Activated B cell treated with CpG ODN at 0.5 μM for 24 hours (primary cell): Measurements from ENCODE around the gene RMRP. TPM values are rescaled to one million over a fixed set of nuclear protein-coding genes. Genes with fewer than 3 reads are reported as not detected.
A peak's percentile ranks its signal among the peaks of the same experiment; 100 is the strongest.

ENCODE experiments used
- ATAC-seq: fragments of 200-7000 bp; cut with Tn5 transposase; one replicate; pipeline ENCODE4 v1.10.0; 2021; ENCODE audit warnings: low read depth, mild to moderate bottlenecking, moderate library complexity
- CTCF ChIA-PET: fragments of 350-600 bp; sonication (Branson Sonifier 250); formaldehyde crosslinking; loops from one replicate; lab custom pipeline; 2021; ENCODE audit warnings: antibody characterized with exemption; lab: Charles Lee
- POLR2A ChIA-PET: fragments of 350-600 bp; sonication (Branson Sonifier 250); formaldehyde crosslinking; loops from one replicate; lab custom pipeline; 2021; ENCODE audit warnings: antibody characterized with exemption; lab: Charles Lee
- DNase-seq: peaks from one replicate; pipeline ENCODE4 v3.0.0; 2022
- H3K27ac Mint-ChIP-seq: one replicate; pipeline ENCODE4 v1.8.0; 2020; ENCODE audit warnings: mixed read lengths
- H3K27me3 Mint-ChIP-seq: one replicate; pipeline ENCODE4 v1.8.0; 2021; ENCODE audit warnings: mixed read lengths
- H3K36me3 Mint-ChIP-seq: one replicate; pipeline ENCODE4 v1.8.0; 2021; ENCODE audit warnings: low read depth, mixed read lengths
- H3K4me1 Mint-ChIP-seq: one replicate; pipeline ENCODE4 v1.8.0; 2021; ENCODE audit warnings: mixed read lengths
- H3K4me3 Mint-ChIP-seq: one replicate; pipeline ENCODE4 v1.8.0; 2020; ENCODE audit warnings: mild to moderate bottlenecking, mixed read lengths
- H3K9me3 Mint-ChIP-seq: one replicate; pipeline ENCODE4 v1.8.0; 2020; ENCODE audit warnings: mixed read lengths
- CTCF ChIP-seq: fragments of 200-600 bp; IDR thresholded peaks from one replicate; pipeline ENCODE4 v1.8.0; 2022; ENCODE audit warnings: antibody characterized with exemption, mild to moderate bottlenecking
- intact Hi-C: fragments of 100-400 bp; cut with micrococcal nuclease; formaldehyde crosslinking; loops from one replicate; pipeline ENCODE4 v1.15.1; 2024
- total RNA-seq: library from RNA; stranded (reverse); gene quantifications from 2 replicates; pipeline ENCODE4 v1.2.3, GENCODE V29; 2022

RMRP gene
- total RNA-seq, 1 donor from 2014 or later = 9,516 TPM

GRCh38 chr9:35611230-35611797 lies 46.5 kb downstream of the RMRP start:
- no peak for DNase-seq
- ChIA-PET CTCF (interaction anchor here (0.8 to 13.1 kb wide), 14 partner anchors 9 to 532 kb away, joined by 3 to 162 read pairs (median 5); partner anchors contain the start of genes ARHGEF39, CCDC107, CREB3 and FANCG), POLR2A (interaction anchor here (0.7 to 15.6 kb wide), 6 partner anchors 7 to 121 kb away, joined by 3 to 549 read pairs (median 4); partner anchors contain the start of genes CCDC107, CD72, CREB3 and RMRP)
- H3K27ac Mint-ChIP-seq = peak overlapping the region; percentile 54
- no peaks in the 10 kb centered on the region for H3K9me3 Mint-ChIP-seq
- peak; percentile 94 for ATAC-seq
- H3K36me3 Mint-ChIP-seq = peaks cover 86% of the 10 kb centered on the region
- no peak overlapping the region for H3K4me3 Mint-ChIP-seq
- intact Hi-C loops = no loop called here
- H3K27me3 Mint-ChIP-seq = no peaks in the 10 kb centered on the region
- TF ChIP-seq CTCF = no peak
- peaks cover 66% of the 10 kb centered on the region for H3K4me1 Mint-ChIP-seq

GRCh38 chr9:35609820-35610163 lies 48.0 kb downstream of the RMRP start:
- Mint-ChIP-seq H3K4me3 (no peak overlapping the region), H3K9me3 (no peaks in the 10 kb centered on the region), H3K27ac (no peak overlapping the region), H3K36me3 (peaks cover 72% of the 10 kb centered on the region), H3K4me1 (peaks cover 56% of the 10 kb centered on the region), H3K27me3 (no peaks in the 10 kb centered on the region)
- POLR2A ChIA-PET = interaction anchor here (2.1 to 15.6 kb wide), 3 partner anchors 8 to 87 kb away, joined by 9 to 549 read pairs (median 32); partner anchors contain the start of genes CCDC107, CD72, RMRP and SIT1
- ATAC-seq = no peak
- DNase-seq = no peak
- CTCF ChIA-PET = interaction anchor here (4.1 to 13.1 kb wide), 2 partner anchors 38 to 86 kb away, joined by 35 to 162 read pairs; partner anchors contain the start of gene SIT1
- no peak for TF ChIP-seq CTCF
- intact Hi-C loops = no loop called here

GRCh38 chr9:35609001-35609819 lies 48.6 kb downstream of the RMRP start:
- intact Hi-C loops = no loop called here
- H3K9me3 Mint-ChIP-seq = no peaks in the 10 kb centered on the region
- no peak overlapping the region for H3K4me3 Mint-ChIP-seq
- H3K4me1 Mint-ChIP-seq = peaks cover 54% of the 10 kb centered on the region
- H3K27ac Mint-ChIP-seq = no peak overlapping the region
- CTCF ChIA-PET = interaction anchor here (2.0 to 13.1 kb wide), 2 partner anchors 10 to 38 kb away, joined by 6 to 162 read pairs; partner anchors contain the start of gene SIT1
- no peak for TF ChIP-seq CTCF
- H3K36me3 Mint-ChIP-seq = peaks cover 70% of the 10 kb centered on the region
- DNase-seq (no peak), ATAC-seq (no peak)
- no peaks in the 10 kb centered on the region for H3K27me3 Mint-ChIP-seq
- POLR2A ChIA-PET = interaction anchor here (1.3 to 15.6 kb wide), 4 partner anchors 9 to 87 kb away, joined by 5 to 549 read pairs (median 20); partner anchors contain the start of genes CCDC107, CD72, RMRP and SIT1

- DNase-seq = no peak
- Mint-ChIP-seq H3K4me1 (peaks cover 54% of the 10 kb centered on the region), H3K4me3 (no peak overlapping the region), H3K27me3 (no peaks in the 10 kb centered on the region), H3K27ac (peak overlapping the region; percentile 20), H3K36me3 (peaks cover 61% of the 10 kb centered on the region), H3K9me3 (no peaks in the 10 kb centered on the region)
- ChIA-PET POLR2A (interaction anchor here (0.6 to 15.6 kb wide), 6 partner anchors 10 to 124 kb away, joined by 4 to 549 read pairs (median 7); partner anchors contain the start of genes CCDC107, CD72, CREB3 and RMRP), CTCF (interaction anchor here (2.0 to 13.1 kb wide), 2 partner anchors 11 to 39 kb away, joined by 6 to 162 read pairs; partner anchors contain the start of gene SIT1)
- TF ChIP-seq CTCF = no peak
- no peak for ATAC-seq
- intact Hi-C loops = no loop called here
Observed at GRCh38 chr9:35608221-35608620, 49.6 kb downstream of the RMRP start.

Other genes starting within 250 kb of the RMRP start
- gene RUSC2, start 167.9 kb downstream of the RMRP start, total RNA-seq = 0.24 and 0.29 TPM in 2 replicates
- 48.7 and 51.9 TPM in 2 replicates for gene TESK1, start 52.8 kb downstream of the RMRP start, total RNA-seq
- 118 and 125 TPM in 2 replicates for gene CD72, start 39.6 kb downstream of the RMRP start, total RNA-seq
- gene SIT1, start 7.1 kb downstream of the RMRP start, total RNA-seq = 27.5 and 28.0 TPM in 2 replicates
- gene CCDC107, start 273 bp upstream of the RMRP start, total RNA-seq = 32.5 and 34.5 TPM in 2 replicates
- gene ARHGEF39, start 7.2 kb upstream of the RMRP start, total RNA-seq = 0.59 and 0.89 TPM in 2 replicates
- gene CA9, start 15.9 kb upstream of the RMRP start, total RNA-seq = 0.86 TPM in 1 of 2 replicates, not detected in the other
- 1.9 and 2.0 TPM in 2 replicates for gene TPM2, start 31.9 kb upstream of the RMRP start, total RNA-seq
- gene TLN1, start 74.2 kb upstream of the RMRP start, total RNA-seq = 327 and 362 TPM in 2 replicates
- 13.8 and 16.9 TPM in 2 replicates for gene CREB3, start 74.6 kb upstream of the RMRP start, total RNA-seq
- 93.4 and 104 TPM in 2 replicates for gene GBA2, start 91.2 kb upstream of the RMRP start, total RNA-seq
- gene RGP1, start 91.3 kb upstream of the RMRP start, total RNA-seq = 23.8 and 25.4 TPM in 2 replicates
- gene MSMP, start 96.3 kb upstream of the RMRP start, total RNA-seq = 0.78 and 1.2 TPM in 2 replicates
- 4.4 and 4.6 TPM in 2 replicates for gene NPR2, start 133.6 kb upstream of the RMRP start, total RNA-seq
- gene SPAG8, start 154.2 kb upstream of the RMRP start, total RNA-seq = 1.8 and 4.0 TPM in 2 replicates
- 27.9 and 34.0 TPM in 2 replicates for gene HINT2, start 157.0 kb upstream of the RMRP start, total RNA-seq
- gene FAM221B, start 170.7 kb upstream of the RMRP start, total RNA-seq = not detected in 2 replicates
- gene TMEM8B, start 171.2 kb upstream of the RMRP start, total RNA-seq = 5.0 and 8.0 TPM in 2 replicates
- gene OR13J1, start 212.4 kb upstream of the RMRP start, total RNA-seq = not detected in 2 replicates
- gene HRCT1, start 248.2 kb upstream of the RMRP start, total RNA-seq = not detected in 2 replicates